Fibroblast of the aortic adventitia (primary cell): Measurements from ENCODE around the gene RBM22. TPM values are rescaled to one million over a fixed set of nuclear protein-coding genes. Genes with fewer than 3 reads are reported as not detected.
A peak's percentile ranks its signal among the peaks of the same experiment; 100 is the strongest.
"Not testable (repeated sequence)": the region's sequence is repeated elsewhere in the genome, so short reads cannot be mapped to it uniquely, and the experiment has no call there.

Experiments
- DNase-seq: peaks from one replicate; pipeline ENCODE4 v3.0.0-alpha.2; 2010; ENCODE audit warnings: low read depth
- H3K4me3 ChIP-seq: 2 replicates; pipeline ENCODE4 v1.5.1; 2011; ENCODE audit warnings: low read depth, mild to moderate bottlenecking, control low read depth, low read length, moderate library complexity
- total RNA-seq: library from RNA; depleted of rRNA; stranded (reverse); fragments of >200 nt; gene quantifications from 2 replicates; pipeline ENCODE4 v1.2.3, GENCODE V29; 2012; ENCODE audit warnings: low replicate concordance
- TF ChIP-seq, protein P1 (sequence below): IDR thresholded peaks from 2 replicates; pipeline ENCODE4 v1.5.1; 2011; ENCODE audit warnings: mild to moderate bottlenecking, low read length, control low read depth, inconsistent platforms; ENCODE audit not compliant: insufficient read depth

RBM22 gene
- 35.7 and 60.4 TPM in 2 replicates for total RNA-seq

DNA sequence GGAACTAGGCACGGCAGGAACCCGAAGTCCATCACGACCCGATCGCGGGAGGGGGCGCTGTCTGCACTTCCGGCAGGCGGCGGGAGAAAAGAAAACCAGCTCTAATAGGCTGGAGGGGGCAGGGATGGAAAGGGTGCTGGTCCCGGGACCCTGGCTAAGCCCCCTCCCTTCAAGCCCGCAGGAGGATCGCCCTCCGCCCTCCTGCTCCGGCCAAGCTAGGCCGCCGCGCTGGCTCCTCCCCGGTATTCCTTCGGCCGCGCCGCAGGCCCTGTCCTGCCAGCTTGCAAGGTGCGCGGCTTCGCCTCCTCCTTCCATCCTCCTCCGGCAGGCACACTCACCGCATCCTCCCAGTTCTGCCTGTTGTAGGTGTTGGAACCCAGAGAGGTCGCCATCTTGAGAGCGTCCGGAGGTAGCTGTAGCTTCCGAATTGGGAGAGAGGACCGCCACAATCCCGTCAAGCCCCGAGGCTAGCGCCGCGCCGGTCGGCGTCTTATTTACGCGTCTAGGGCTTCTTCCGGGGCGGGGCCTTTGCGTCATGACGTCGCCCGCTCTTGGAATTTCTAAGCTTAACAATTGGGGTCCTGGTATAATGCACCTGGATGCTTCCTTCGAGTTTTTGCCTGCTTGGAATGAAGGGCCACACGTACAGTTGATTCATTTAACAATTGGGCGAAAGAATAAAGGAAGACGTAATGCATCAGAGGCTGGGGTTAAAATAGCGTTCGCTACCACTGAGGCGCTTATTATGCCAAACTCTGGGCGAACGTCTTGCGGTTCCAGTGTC is at the start of gene RBM22:
Gene RBM22 (minus strand): TSS at position 469 of the 784 bp plus-strand sequence. CDS start 77 bp downstream, at position 392.
- DNase-seq = peak; percentile 87
- peak within 1 kb of the TSS; percentile 97 for H3K4me3 ChIP-seq
- TF ChIP-seq, protein P1, sequence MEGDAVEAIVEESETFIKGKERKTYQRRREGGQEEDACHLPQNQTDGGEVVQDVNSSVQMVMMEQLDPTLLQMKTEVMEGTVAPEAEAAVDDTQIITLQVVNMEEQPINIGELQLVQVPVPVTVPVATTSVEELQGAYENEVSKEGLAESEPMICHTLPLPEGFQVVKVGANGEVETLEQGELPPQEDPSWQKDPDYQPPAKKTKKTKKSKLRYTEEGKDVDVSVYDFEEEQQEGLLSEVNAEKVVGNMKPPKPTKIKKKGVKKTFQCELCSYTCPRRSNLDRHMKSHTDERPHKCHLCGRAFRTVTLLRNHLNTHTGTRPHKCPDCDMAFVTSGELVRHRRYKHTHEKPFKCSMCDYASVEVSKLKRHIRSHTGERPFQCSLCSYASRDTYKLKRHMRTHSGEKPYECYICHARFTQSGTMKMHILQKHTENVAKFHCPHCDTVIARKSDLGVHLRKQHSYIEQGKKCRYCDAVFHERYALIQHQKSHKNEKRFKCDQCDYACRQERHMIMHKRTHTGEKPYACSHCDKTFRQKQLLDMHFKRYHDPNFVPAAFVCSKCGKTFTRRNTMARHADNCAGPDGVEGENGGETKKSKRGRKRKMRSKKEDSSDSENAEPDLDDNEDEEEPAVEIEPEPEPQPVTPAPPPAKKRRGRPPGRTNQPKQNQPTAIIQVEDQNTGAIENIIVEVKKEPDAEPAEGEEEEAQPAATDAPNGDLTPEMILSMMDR = peak; percentile 72

DNA sequence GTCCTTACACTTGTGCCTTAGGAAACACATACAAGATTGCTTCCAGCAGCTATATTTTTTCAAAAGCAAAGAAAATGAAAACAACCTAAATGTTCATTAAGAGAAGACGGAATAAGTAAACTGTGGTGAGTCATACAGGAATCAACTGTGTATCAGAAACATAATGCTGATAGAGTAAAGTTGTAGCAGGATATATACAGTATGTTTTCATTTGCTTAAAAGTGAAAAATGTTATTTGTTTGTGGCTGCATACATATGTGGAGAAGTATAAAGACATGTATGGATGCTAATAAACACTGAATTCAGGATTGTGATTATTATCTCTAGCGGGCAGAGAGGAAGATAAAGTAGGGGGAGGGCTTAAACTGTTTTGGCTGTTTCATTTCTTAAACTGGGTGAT is 49.6 kb upstream of the RBM22 start:
- DNase-seq = no peak
- H3K4me3 ChIP-seq = no peak overlapping the region
- TF ChIP-seq, protein P1 = no peak

DNA sequence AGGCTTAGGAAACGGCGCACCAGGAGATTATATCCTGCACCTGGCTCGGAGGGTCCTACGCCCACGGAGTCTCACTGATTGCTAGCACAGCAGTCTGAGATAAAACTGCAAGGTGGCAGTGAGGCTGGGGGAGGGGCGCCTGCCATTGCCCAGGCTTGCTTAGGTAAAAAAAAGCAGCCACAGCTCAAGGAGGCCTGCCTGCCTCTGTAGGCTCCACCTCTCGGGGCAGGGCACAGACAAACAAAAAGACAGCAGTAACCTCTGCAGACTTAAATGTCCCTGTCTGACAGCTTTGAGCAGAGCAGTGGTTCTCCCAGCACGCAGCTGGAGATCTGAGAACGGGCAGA is 42.3 kb upstream of the RBM22 start:
- DNase-seq, H3K4me3 ChIP-seq: not testable (repeated sequence)

DNA sequence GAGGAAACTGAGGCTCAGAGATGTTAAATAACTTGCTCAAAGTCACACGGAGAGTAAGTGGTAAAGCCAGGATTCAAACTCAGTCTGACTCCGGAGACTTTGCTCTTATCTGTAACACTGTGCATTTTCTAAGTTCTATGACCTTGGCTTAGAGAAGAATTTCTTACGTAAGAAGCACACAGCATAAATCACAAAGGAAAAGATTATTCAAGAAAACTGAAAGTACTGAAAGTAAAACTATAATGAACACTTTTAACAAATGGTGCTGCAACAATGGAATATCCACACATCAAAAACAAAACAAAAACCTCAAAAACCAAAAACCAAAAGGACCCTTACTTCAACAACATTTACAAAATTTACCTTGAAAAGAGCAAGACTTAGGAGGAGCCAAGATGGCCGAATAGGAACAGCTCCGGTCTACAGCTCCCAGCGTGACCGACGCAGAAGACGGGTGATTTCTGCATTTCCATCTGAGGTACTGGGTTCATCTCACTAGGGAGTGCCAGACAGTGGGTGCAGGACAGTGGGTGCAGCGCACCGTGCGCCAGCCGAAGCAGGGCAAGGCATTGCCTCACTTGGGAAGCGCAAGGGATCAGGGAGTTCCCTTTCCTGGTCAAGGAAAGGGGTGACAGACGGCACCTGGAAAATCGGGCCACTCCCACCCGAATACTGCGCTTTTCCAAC is 41.7 kb upstream of the RBM22 start:
- H3K4me3 ChIP-seq = not testable (repeated sequence)
- DNase-seq = peak; percentile 58

DNA sequence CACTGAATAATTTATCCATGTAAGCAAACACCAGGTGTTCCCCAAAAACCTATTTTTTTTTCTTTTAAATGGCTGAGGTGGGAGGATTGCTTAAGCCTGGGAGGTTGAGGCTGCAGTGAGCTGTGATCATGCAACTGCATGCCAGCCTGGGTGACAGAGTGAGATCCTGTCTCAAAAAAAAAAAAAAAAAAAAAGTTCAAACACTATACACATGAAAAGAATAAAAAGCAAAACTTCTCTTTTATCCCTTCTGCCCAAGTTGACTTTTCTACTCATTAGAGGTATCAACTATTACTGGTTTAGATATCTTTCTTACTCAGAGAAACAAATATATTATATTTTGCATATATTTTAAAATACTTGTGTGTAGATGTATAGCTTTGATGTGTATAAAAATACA is 40.1 kb upstream of the RBM22 start:
- no peak overlapping the region for H3K4me3 ChIP-seq
- DNase-seq = no peak
- TF ChIP-seq, protein P1 = no peak

DNA sequence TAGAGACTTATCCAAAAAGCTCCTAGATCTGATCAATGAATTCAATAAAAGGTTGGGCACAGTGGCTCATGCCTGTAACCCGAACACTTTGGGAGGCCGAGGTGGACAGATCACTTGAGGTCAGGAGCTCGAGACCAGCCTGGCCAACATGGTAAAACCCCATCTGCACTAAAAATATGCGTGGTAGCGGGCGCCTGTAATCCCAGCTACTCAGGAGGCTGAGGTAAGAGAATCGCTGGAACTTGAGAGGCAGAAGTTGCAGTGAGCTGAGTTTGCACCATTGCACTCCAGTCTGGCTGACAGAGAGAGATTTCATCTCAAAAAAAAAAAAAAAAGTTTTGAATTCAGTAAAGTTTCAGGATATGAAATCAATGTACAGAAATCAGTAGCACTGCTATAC is 38.0 kb upstream of the RBM22 start:
- DNase-seq = no peak
- TF ChIP-seq, protein P1 = no peak

DNA sequence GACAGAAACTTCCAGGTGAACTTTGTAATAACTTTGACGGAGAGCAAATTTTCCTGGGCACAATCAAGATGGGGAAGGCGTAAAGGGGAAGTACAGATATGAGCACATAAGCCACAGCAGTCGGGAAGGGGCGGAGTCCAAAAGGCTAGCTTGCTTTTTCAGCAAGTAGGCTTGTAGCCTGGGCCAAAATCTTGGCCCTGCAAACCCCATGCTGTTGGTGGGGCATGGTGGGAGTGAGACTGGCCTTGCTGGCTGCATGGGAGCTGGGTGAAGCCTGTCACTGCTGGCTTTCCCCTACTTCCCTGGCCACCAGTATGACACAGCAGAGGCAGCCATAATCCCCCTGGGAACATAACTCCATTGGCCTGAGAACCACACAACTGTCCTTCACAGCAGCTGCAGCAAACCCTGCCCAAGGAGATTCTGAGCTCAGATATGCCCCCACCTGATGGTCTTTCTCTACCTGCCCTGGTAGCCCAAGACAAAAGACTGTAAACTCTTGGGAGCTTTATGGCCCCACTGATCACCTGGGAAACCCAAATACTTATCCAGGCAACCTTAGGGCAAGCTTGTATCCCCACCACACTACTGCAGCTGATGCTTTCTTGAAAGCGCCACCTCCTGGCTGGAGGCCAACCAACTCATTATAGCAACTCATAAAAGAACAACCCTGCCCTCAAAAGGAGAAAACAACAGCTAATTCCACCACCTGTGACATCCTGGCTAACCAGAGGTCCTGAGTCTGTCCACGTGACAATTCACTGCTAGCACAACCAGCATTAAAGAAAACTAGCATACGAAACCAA is 33.9 kb upstream of the RBM22 start:
- no peak for DNase-seq
- H3K4me3 ChIP-seq = no peak overlapping the region
- TF ChIP-seq, protein P1 = no peak

More for the DNA sequence above, 38.0 kb upstream of the RBM22 start:
- H3K4me3 ChIP-seq = no peak overlapping the region
